Activated CD4-positive, alpha-beta T cell treated with anti-CD3 and anti-CD28 coated beads, Interleukin-2, Interleukin-4, amounts not matched to agents 100 ng/mL and 50 ng/mL, durations not matched to agents 16 hours and 8 hours (primary cell): ENCODE results near the gene TAF9B.
A peak's percentile ranks its signal among the peaks of the same experiment; 100 is the strongest.
"Not testable (repeated sequence)": the region's sequence is repeated elsewhere in the genome, so short reads cannot be mapped to it uniquely, and the experiment has no call there.

Experiments
- DNase-seq: peaks from one replicate; pipeline ENCODE4 v3.0.0-alpha.2; 2020; ENCODE audit warnings: low spot score

The TAF9B gene, protein sequence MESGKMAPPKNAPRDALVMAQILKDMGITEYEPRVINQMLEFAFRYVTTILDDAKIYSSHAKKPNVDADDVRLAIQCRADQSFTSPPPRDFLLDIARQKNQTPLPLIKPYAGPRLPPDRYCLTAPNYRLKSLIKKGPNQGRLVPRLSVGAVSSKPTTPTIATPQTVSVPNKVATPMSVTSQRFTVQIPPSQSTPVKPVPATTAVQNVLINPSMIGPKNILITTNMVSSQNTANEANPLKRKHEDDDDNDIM

DNA sequence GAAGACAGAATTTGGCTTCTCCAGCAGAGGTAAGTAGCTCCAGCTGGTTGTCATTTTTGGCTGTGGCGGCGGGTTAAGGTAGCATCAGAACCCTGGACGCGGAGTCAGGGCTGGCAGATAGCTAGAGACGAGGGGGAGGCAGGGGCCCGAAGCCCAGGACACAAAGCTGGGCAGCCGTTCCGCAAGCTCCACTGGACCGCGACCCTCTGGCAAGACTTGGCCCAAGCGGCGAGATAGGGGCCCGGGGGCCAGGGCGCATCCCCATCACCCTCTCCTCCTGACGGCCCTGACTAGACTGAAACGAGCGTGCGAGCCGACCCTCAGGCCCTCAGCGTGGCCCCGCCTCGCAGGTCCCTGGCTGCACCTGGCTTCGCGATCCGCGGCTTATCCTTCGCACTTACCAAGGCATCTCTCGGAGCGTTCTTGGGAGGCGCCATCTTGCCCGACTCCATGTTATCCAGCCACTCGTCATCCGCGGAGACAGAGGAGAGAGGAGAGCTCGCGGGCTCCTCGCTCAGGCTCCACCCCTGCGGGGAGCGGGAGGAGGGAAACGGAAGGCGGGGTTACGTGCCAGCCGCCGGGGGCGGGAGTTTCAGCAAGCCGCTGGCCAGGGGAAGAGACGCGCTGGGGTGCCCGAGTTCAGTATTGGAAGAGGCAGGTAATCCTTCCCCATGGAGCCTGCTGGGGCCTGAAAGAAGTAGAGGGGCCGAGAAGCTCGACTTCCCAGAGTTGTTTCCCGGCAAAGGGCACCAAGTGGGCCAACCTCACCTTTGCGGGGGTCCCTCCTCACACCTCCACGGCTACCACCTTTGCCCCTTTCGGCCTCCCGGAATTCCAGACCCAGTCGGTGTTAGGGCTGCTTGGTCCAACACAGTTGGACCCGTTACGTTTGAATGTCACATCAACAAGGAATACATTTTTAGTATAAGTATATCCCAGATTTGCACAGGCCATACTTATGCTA, at the start of gene TAF9B:
TAF9B (minus strand) TSS at position 491 of the 964 bp plus-strand sequence; CDS start at position 452, 39 bp downstream.
- DNase-seq: peak; percentile 82

DNA sequence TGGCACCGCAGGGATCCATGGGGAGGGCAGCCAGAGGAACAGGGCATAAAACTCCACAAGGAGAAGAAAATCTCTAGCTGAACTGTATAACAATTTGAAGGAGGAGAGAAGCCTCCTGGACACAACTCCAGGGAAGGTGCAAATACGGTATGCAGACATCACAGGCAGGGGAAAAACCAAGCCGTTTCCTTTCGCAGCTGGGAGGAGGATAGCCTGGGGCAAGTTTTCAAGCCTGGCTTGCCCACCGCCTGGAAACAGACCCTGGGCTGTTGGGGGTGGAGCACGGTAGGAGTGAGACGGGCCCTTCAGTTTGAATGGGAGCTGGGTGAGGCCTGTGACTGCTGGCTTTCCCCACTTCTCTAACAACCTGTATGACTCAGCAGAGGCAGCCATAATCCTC, 43.4 kb upstream of the TAF9B start:
- no peak for DNase-seq

DNA sequence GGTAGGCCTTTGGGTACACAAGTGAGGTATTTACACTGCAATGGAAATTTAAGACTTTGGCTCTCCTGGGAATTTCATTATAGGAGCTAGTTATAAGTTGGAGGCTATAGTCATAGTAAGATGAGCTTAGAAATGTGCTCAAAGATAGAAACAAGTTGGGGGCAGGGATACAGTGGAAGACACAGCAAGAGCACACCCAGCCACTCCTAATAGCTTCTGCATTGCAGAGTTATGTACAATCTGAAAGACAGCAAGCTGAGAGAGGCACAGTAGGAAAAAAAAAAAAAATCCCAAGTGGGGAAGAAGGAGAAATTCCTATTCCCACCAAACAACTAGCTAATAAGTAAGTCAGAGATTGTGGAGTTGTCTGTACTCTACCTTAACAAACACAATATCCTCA, 41.9 kb upstream of the TAF9B start:
- no peak for DNase-seq

DNA sequence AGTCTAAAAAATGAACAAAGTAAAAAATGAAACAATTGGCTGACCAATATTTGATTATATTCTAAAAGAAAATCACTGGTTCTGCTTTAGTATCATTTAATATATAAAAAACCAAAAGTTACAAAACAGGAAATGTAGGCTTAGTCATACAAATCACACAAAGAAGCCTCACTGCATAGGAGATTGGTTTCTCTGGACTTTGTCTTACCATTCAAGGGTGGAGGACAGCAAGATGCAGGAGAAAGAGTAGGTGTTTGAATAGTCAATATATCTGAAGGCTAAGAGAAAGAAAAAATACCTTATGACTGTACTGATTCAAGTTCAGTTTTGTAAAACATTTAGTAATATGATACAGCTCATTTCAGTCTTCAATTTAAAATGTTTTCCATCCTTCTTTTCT, 28.6 kb upstream of the TAF9B start:
- DNase-seq: no peak

DNA sequence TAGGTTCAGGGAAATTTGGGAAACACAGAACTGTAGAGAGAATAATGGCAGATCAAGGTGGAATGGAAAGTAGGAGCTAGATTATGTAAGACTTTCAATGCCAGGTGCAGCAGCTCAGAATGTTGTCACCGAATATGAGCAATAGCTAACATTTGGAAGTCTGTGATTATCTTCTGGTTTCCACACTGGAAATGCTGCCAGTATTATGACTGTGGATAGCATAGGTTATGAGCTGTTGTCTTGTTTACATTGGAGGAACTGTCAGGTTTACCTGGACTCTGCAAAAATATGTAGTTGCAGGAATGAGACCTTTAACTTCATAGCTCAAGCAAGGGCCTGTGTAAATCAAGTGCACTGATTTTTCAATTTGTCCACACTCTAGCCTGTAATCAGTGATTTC, 26.0 kb upstream of the TAF9B start:
- DNase-seq: no peak

DNA sequence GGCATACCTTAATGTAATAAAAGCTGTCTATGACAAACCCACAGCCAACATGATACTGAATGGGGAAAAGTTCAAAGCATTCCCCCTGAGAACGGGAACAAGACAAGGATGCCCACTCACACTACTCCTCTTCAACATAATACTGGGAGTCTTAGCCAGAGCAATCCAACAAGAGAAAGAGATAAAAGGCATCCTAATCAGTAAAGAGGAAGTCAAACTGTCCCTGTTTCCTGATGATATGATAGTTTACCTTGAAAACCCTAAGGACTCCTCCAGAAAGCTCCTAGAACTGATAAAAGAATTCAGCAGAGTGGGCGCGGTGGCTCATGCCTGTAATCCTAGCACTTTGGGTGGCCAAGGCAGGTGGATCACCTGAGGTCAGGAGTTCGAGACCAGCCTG, 23.7 kb upstream of the TAF9B start:
- DNase-seq: not testable (repeated sequence)

DNA sequence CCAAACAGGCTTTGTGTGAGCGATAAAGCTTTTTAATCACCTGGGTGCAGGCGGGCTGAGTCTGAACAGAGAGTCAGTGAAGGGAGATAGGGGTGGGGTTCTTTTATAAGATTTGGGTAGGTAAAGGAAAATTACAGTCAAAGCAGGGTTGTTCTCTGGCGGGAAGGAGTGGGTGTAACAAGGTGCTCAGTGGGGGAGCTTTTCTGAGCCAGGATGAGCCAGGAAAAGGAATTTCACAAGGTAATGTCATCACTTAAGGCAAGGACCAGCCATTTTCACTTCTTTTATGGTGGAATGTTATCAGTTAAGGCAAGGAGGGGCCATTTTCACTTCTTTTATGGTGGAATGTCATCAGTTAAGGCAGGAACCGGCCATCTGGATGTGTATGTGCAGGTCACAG, 21.3 kb upstream of the TAF9B start:
- DNase-seq: not testable (repeated sequence)

DNA sequence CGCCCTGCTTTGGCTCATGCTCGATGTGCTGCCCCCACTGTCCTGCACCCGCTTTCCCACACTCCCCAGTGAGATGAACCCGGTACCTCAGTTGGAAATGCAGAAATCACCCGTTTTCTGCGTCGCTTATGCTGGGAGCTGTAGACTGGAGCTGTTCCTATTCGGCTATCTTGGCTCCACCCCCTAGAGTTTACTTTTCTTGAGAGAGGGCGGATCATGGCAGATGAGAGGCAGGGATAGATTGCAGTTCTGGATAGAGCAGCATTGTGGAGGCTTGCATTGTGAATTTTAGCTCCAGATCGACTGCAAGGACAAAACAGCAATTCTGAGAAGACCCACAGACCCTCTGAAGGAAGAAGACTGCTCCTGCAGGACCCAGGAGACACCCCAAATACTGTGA, 18.4 kb upstream of the TAF9B start:
- not testable (repeated sequence) for DNase-seq

DNA sequence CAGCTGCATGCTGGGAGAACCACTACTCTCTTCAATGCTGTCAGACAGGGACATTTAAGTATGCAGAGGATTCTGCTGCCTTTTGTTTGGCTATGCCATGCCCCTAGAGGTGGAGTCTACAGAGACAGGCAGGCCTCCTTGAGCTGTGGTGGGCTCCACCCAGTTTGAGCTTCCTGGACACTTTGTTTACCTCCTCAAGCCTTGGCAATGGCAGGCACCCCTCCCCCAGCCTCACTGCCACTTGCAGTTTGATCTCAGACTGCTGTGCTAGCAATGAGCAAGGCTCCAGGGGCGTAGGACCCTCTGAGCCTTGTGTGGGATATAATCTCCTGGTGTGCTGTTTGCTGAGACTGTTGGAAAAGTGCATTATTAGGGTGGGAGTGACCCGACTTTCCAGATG, 17.9 kb upstream of the TAF9B start:
- DNase-seq: not testable (repeated sequence)

DNA sequence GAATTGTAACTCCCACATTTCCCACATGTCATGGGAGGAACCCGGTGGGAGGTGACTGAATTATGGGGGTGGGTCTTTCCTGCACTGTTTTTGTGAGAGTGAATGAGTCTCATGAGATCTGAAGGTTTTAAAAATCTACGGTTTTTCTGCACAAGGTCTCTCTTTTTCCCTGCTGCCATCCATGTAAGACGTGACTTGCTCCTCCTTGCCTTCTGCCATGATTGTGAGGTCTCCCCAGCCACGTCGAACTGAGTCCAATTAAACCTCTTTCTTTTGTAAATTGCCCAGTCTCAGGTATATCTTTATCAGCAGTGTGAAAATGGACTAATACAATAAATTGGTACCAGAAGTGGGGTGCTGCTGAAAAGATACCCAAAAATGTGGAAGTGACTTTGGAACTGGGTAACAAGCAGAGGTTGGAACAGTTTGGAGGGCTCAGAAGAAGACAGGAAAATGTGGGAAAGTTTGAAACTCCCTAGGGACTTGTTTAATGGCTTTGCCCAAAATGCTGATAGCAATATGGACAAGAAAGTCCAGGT, 7.6 kb upstream of the TAF9B start:
- not testable (repeated sequence) for DNase-seq

DNA sequence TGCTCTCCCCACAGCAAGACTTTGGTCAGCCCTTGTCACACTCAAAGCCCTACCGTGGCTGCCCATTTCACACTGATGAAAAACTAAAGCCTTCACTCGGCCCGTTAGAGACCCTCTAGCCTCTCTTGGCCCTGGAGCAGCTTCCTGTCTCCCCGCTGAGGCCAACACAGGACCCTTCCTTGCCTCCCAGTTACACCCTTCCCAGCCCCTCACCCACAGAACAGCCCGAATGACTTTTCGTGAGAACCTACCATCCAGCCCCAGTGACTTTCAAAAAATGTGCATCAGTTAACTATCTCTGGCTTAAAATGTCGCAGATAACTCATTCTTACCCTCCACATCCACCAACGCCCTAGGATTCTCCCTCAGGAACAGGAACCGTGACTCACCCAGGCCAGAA, 756 bp upstream of the TAF9B start:
- no peak for DNase-seq

DNA sequence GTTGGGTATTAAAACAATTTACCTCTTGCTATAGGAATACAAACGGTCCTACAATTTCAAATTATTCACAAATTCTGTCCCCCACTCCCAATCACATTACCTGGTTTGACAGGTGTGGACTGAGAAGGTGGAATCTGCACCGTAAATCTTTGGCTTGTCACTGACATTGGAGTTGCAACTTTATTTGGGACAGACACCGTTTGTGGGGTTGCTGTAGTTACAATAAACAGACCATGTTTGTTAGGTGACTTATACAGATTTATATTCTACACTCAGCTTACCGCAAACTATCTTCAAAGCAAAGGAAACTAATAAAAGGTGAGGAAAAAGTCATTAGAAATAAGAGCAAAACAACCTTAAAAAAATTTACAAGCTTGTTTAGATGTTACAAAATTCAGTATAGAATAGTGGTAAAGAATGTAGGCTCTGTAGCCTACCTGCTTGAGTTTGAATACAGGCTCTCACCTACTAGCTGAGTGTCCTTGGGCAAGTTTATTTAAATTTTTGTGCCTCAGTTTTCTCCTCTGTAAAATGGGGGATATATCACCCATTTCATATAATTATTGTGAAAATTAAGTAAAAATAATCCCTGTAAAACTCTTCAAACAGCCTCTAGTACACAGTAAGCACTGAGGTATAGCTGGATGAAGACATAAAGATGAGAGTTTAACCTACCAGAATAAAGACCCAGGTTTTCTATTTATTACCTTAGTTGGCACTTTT, 6.1 kb downstream of the TAF9B start:
- DNase-seq: no peak

DNA sequence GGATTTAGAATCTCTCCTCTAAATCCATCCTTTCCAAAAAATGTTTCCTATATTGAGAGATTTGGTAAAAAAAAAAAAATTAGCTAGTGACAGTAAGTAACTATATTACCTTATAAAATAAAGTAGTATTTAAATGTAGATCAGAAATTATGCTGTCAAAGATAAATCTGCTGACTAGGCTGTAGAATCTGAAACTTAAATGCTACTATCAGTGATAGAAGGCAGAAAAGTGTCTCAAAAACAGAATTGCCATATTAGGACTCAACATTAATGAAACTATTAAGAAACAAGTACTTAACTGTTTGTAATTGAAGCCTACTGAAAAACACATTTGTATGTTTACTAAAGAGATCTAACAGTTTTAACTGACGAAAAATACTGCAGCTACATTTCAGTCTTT, 8.3 kb downstream of the TAF9B start:
- DNase-seq: no peak

DNA sequence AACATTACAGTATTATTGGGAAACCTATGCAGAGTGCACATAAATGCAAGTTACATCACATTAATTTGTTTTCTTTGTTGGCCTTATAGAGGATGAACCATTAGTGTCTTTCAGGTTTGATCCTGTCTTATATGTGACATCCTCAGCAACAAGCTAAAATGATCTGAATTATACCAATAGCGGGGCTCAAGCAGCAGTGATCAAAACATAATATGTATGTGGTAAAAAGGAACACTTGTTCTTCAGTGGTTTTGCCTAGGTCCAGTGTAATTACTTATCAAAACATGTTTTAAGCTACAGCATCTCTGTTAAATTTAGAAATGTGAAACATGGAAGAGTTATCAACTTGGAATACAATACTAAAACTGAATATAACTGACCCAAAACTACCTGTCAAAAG, 9.1 kb downstream of the TAF9B start:
- no peak for DNase-seq

DNA sequence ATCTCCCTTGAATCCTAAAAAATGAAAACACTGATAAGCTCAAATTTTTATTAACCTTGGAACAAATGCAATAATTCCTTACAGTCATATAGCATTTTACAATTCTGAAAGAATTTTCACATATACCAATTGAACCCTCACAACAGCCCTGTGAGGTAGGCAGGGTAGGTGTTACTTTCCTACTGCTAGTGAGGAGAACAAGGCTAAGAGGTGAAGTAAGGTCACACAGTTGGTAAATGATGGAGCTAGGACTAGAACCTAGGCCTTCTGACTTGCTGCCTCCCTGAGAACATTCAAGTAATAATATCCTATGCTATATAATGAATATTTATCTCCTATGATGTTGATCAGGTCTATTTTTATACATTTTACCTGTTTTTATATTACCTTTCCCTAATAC, 9.7 kb downstream of the TAF9B start:
- no peak for DNase-seq

DNA sequence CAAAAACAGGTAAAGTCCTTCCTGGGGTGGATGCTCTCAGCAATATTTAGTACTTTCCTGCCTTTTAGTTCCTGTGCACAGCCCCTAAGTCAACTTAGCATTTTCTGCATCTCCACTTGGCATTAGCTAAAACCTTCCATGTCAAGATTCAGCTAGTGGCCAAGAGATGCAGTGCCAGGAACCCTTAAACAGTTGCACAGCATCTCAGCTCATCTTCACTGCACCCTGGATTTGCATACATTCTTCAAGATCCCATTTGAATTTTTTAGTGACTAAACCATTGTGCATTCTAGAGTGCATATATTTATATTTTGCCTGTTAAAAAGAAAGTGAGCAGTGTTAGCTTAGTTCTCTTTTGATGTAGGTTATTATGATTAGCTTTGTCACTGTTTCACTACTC, 13.7 kb downstream of the TAF9B start:
- not testable (repeated sequence) for DNase-seq

DNA sequence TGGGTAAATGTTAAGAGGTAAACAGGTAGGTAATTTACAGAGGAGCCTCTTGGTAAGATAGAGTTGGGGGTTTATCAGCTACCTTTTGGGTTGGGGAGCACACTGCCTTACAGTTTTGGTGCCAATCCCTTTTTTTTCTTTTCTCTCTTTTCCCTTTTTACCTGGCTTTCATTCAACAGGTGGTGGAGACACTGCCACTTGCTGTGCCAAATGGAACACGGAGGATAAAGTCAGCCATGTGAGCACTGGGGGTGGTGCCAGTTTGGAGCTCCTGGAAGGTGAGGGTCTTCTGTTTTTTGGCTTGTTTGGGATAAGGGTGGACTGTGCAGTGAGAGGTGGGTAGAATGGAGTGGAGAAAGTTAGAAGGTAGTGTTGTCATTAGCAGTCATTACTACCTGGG, 14.3 kb downstream of the TAF9B start:
- DNase-seq: no peak

DNA sequence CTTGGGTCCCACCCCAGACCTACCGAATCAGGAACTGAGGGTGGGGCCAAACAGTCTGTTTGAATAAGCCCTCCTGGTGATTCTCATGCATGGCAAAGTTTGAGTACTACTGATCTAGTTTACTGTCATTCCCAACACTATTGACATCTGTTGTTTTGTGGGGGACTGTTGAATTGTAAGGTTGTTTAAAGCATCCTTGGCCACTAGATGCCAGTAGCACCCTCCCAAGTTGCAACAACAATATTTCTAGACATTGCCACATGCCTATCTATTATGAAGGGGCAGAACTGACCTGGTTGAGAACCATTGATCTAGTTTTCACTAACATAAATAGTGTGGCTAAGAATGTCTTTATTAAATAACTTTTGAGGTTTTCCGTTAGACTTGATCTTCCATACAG, 15.1 kb downstream of the TAF9B start:
- no peak for DNase-seq

DNA sequence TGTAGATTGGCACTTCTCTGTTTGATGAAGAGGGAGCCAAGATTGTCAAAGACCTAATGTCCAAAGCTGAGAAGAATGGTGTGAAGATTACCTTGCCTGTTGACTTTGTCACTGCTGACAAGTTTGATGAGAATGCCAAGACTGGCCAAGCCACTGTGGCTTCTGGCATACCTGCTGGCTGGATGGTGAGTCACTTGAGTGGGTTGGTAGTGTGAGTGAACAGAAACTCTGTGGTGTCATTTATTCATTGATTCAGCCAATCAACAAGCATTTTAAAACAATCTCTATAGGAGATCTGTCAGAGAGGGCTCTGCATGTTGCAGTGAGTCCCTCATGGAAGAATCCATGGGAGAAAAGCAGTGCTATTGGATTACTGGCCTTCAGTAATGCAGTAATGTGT, 16.3 kb downstream of the TAF9B start:
- DNase-seq: no peak

DNA sequence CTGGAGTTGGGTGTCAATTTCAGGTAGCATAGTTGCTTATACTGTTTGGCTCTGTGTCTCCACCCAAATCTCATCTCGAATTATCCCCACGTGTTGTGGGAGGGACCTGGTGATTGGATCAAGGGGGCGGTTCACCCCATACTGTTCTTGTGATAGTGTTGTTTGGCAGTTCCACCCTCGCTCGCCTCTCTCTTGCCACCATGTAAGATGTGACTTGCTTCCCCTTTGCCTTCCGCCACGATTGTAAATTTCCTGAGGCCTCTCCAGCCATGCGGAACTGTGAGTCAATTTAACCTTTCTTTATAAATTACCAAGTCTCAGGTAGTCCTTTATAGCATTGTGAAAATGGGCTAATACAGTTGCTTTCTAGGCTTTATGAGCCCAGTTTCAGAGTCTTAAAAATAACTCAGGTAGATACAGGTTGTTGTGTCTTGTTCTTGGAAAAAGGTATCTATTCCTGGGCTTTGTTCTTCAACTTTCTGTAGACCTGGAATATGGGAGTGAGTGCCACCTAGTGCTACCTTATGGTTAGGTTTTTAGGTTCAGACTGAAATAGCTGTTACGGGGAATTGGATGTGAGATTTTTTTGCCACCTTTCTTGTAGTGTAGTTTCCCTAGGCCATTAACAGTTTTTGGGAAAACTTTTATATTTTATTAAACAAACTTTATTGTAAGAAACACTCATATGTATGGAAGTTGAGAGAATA, 19.8 kb downstream of the TAF9B start:
- no peak for DNase-seq

DNA sequence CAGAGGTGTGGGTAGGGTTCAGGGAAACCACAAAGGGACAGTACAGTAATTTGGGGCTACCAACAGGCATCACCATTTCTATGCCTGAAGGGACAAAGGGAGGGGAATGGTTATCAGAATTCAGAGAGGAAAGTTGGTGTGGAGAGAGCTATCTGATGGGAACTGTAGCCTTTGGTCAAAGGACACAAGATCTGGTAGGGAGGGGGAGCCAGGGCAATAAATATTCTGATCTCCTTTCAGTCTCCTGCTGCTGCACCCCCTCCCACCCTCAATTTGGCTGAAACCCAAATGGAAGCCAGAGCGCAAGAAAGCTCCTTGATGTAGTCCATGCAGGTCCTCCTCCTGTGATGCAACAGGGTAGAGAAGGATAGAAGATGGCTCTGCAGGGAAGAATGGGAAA, 20.8 kb downstream of the TAF9B start:
- DNase-seq: no peak

DNA sequence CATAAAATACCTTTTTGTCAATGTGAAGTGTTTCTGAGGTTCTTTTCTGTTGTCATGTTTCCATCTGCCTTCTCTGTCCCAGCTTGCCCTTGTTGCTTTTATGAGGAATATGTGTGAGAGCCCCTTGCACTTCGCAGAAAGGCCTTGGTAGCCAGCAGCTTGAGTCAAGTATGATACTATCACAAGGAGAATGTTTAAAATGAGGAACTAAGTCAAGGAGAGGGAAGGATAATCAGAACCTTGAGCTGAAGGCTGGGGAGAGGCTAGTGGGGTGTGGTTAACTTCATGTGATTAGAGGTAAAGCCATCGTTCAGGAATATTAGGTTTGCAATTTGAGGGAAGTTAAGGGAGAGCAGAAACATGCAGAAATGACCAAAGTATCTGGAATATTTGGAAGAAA, 22.7 kb downstream of the TAF9B start:
- DNase-seq: no peak
